Vagina (tissue), 2 donors: ENCODE results near the gene SLC9A9. TPM values are rescaled to one million over a fixed set of nuclear protein-coding genes. Genes with fewer than 3 reads are reported as not detected.

Experiments used
- DNase-seq, 2 donors: peaks; one replicate each; pipeline ENCODE4 v3.0.0-alpha.2; 2017; ENCODE audit errors: extremely low spot score in 2 of 2
- H3K27ac ChIP-seq: fragments of 200-600 bp; sonication (generic); one replicate; pipeline ENCODE4 v1.5.1; 2019
- H3K27me3 ChIP-seq: fragments of 200-600 bp; sonication (generic); one replicate; pipeline ENCODE4 v1.5.1; 2019
- H3K36me3 ChIP-seq, 2 donors: fragments of 200-600 bp; sonication (generic); one replicate each; pipeline ENCODE4 v1.5.1; 2017 to 2019
- H3K4me1 ChIP-seq: fragments of 200-600 bp; sonication (generic); one replicate; pipeline ENCODE4 v1.5.1; 2019
- H3K4me3 ChIP-seq, 2 donors: fragments of 200-600 bp; sonication (generic); 1 replicate in 1 of 2; 2 replicates in 1 of 2; pipeline ENCODE4 v1.5.1; 2016 to 2019
- H3K9me3 ChIP-seq: fragments of 200-600 bp; sonication (generic); one replicate; pipeline ENCODE4 v1.5.1; 2019
- POLR2A ChIP-seq, 2 donors: fragments of 450-650 bp; IDR thresholded peaks; one replicate each; pipeline ENCODE4 v1.6.1; 2017; ENCODE audit warnings: antibody characterized with exemption in 2 of 2, mild to moderate bottlenecking in 2 of 2, moderate library complexity in 2 of 2
- POLR2AphosphoS5 ChIP-seq, 2 donors: sonication (generic); formaldehyde crosslinking; IDR thresholded peaks; one replicate each; pipeline ENCODE4 v1.9.0; 2017; ENCODE audit warnings: antibody characterized with exemption in 2 of 2, mild to moderate bottlenecking in 2 of 2, low read depth in 1 of 2; ENCODE audit not compliant: insufficient read depth in 1 of 2
- intact Hi-C: fragments of 100-400 bp; cut with DNase I; formaldehyde crosslinking; loops from one replicate; pipeline ENCODE4 v1.15.1; 2023
- total RNA-seq: library from RNA; depleted of rRNA; stranded (reverse); fragments of >200 nt; gene quantifications from one replicate; pipeline ENCODE4 v1.2.3, GENCODE V29; 2016
- TF ChIP-seq, protein P1 (sequence below), 3 experiments: fragments of 450-650 bp in 2 of 3; fragments of 200-600 bp in 1 of 3; sonication (generic) in 1 of 3; IDR thresholded peaks; one replicate each; pipeline ENCODE4 v1.5.1; 2017 to 2019; ENCODE audit warnings: antibody characterized with exemption in 3 of 3, mild to moderate bottlenecking in 2 of 3, moderate library complexity in 2 of 3

The SLC9A9 gene
- total RNA-seq, 1 donor from 2014 or later, result 30.7 TPM

DNA sequence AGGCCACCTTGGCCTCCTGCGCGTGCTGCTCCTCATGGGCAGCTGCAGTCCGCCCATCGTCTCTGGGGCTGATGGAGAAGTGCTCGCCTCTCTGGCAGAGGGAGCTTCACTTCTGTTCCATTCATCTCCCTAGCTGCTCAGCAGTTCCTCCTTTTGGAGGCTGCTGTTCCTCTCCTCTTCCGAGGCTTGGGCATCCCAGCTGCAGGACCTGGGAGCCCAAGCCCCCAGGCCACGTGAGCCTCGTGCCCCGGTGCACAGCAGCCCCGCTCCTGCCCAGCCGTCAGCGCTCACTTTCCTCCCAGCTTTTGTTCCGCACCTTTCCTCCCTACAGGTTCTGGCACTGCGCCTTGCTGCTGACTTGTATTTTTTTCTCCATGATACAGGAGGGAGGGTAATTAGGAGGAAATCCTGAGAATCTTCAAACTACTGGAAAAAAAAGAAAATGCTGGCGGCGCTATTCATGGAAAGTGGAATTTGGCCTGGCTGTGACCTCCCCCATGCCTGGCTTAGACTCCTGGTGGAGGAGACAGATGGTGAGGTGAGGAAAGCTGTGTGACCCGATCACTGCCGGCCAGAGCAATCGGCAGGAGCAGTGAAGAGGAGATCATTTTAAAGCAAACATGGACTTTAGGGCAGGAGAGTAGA, 518.6 kb downstream of the SLC9A9 start:
- Histone ChIP-seq H3K4me3 (no peak overlapping the region), H3K36me3 (no peaks in the 10 kb centered on the region)

DNA sequence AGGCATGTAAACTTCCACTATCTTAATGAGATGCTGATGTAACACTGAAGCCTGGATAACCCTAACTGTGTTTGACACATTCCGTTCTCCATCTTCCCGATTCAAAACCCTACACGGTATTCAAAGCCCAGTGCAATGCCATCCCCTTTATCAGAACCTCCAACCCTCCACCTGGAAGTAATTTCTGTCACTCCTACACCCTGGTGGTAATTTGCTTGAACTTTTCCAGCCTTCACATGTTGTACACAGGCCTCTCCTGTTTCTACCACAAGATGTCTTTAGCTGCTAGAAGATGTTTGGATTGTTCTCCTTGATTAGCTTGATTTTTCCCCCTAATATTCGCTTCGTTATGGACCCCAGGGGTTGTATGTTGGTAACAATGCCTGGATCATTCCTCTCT, 519.8 kb downstream of the SLC9A9 start:
- no peak overlapping the region for H3K27ac ChIP-seq
- H3K4me1 ChIP-seq, result peaks cover 17% of the 10 kb centered on the region
- no peak for TF ChIP-seq POLR2AphosphoS5 (IDR thresholded peaks at IDR 0.05; ENCODE audit: insufficient read depth in 1 of 2, low read depth in 1 of 2)
- TF ChIP-seq, protein P1, sequence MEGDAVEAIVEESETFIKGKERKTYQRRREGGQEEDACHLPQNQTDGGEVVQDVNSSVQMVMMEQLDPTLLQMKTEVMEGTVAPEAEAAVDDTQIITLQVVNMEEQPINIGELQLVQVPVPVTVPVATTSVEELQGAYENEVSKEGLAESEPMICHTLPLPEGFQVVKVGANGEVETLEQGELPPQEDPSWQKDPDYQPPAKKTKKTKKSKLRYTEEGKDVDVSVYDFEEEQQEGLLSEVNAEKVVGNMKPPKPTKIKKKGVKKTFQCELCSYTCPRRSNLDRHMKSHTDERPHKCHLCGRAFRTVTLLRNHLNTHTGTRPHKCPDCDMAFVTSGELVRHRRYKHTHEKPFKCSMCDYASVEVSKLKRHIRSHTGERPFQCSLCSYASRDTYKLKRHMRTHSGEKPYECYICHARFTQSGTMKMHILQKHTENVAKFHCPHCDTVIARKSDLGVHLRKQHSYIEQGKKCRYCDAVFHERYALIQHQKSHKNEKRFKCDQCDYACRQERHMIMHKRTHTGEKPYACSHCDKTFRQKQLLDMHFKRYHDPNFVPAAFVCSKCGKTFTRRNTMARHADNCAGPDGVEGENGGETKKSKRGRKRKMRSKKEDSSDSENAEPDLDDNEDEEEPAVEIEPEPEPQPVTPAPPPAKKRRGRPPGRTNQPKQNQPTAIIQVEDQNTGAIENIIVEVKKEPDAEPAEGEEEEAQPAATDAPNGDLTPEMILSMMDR (IDR thresholded peaks at IDR 0.05), result no peak
- no peak for TF ChIP-seq POLR2A (IDR thresholded peaks at IDR 0.05)
- H3K4me3 ChIP-seq, result no peak overlapping the region
- no peak for DNase-seq
- H3K36me3 ChIP-seq, result no peaks in the 10 kb centered on the region
- intact Hi-C loops, result no loop called here
- H3K9me3 ChIP-seq, result no peaks in the 10 kb centered on the region
- no peaks in the 10 kb centered on the region for H3K27me3 ChIP-seq

More for the DNA sequence above, 518.6 kb downstream of the SLC9A9 start:
- intact Hi-C loops, result no loop called here
- H3K9me3 ChIP-seq, result no peaks in the 10 kb centered on the region
- no peaks in the 10 kb centered on the region for H3K27me3 ChIP-seq
- no peak for DNase-seq
- peaks cover 17% of the 10 kb centered on the region for H3K4me1 ChIP-seq
- TF ChIP-seq POLR2A (IDR thresholded peaks at IDR 0.05) (no peak), POLR2AphosphoS5 (IDR thresholded peaks at IDR 0.05; ENCODE audit: insufficient read depth in 1 of 2, low read depth in 1 of 2) (no peak)
- TF ChIP-seq, protein P1 (IDR thresholded peaks at IDR 0.05), result no peak
- H3K27ac ChIP-seq, result no peak overlapping the region

DNA sequence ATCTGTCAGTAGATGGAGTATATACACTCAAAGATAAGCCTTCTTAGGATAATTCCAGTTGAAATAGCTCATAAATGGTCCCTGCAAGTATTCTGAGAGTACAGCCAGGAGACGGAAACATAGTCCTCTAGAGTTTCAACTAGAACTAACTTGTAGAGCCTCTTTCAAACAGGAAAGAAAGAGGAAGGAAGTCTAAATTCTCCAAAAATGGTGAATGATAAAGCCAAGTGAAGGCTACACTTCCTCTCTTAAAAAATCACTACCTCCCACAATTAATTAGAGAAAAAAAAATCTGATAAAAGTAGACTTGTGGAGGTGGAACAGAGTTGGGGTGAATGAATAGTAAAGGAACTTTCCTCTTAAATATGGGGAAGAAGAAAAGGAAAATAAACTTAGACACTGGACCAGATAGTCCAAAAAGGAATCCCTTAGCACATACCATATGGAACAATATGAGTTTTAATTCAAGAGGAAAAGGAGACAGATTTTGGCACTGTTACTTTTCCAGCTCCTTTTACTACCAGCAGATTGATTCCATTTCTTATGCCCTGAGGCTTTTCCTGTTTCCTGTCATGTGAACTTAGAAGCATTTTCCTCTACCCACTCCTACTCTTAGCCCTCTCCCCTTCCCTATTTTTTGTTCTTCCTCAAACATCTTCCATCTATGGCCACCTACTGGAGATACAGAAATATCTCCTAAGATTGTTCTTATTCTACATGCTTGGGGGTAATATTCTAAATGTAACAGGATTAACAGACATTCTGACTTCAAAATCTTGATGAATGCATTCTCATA, 521.1 kb downstream of the SLC9A9 start:
- Histone ChIP-seq H3K36me3 (no peaks in the 10 kb centered on the region), H3K27me3 (no peaks in the 10 kb centered on the region), H3K4me1 (peaks cover 17% of the 10 kb centered on the region), H3K9me3 (no peaks in the 10 kb centered on the region), H3K4me3 (no peak overlapping the region), H3K27ac (no peak overlapping the region)
- intact Hi-C loops, result no loop called here
- no peak for DNase-seq
- TF ChIP-seq POLR2AphosphoS5 (IDR thresholded peaks at IDR 0.05; ENCODE audit: insufficient read depth in 1 of 2, low read depth in 1 of 2) (no peak), POLR2A (IDR thresholded peaks at IDR 0.05) (no peak)
- TF ChIP-seq, protein P1 (IDR thresholded peaks at IDR 0.05), result no peak

DNA sequence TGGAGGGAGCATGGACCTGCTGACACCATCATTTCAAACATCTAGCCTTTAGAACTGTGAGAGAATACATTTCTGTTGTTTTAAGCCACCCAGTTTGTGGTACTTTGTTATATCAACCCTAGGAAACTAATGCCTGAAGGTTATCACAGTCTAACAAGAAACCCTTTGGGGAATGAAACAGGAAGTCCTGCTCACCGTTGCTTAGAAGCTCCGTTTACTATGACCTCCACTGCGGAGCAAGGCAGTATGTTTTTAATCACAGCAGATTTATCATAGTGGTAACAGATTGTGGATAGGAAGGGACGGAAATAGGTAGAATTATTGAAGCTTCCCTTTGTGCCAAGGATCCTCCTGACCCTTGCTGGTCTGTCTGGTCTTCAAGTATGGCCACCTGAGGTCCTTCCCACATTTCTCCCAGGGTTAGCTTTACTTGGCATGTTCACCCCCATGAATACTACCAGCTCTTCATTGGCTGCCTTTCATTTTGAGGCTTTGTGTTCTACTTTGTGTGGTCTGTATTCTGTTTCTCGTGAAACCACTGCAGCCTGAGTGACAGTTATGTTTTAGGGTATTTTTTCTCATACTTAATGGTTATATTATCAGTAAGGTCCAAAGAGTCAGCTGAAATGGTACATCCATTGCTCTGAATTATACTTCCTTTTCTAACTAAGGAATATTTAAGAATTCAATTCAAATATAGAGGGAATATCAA, 527.1 kb downstream of the SLC9A9 start:
- H3K27me3 ChIP-seq, result no peaks in the 10 kb centered on the region
- H3K27ac ChIP-seq, result no peak overlapping the region
- no peak overlapping the region for H3K4me3 ChIP-seq
- intact Hi-C loops, result no loop called here
- H3K36me3 ChIP-seq, result no peaks in the 10 kb centered on the region
- H3K4me1 ChIP-seq, result no peaks in the 10 kb centered on the region
- DNase-seq, result no peak
- no peaks in the 10 kb centered on the region for H3K9me3 ChIP-seq
- no peak for TF ChIP-seq POLR2AphosphoS5 (IDR thresholded peaks at IDR 0.05; ENCODE audit: insufficient read depth in 1 of 2, low read depth in 1 of 2)

DNA sequence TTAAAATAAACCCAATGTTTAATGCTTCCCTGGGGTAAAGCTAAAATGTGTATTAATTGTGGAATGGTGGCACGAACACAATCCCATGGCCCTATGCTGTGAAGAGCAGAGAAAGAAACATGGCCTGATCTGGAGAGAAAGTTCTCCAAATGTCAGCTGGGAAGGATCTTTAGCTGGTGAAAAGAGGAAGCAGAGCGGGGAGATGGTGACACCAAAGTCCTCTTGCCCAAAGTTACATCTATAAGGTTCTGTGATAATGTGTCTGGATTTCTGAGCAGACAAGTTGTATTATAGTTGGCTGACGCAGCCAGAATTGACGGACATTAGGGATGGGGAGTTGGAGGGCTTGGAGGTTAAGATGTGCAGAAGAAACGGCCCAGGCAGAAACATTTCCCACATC, 532.5 kb downstream of the SLC9A9 start:
- Histone ChIP-seq H3K27me3 (no peaks in the 10 kb centered on the region), H3K4me3 (no peak overlapping the region), H3K9me3 (no peaks in the 10 kb centered on the region), H3K4me1 (peaks cover 19% of the 10 kb centered on the region), H3K36me3 (no peaks in the 10 kb centered on the region), H3K27ac (no peak overlapping the region)
- TF ChIP-seq, protein P1 (IDR thresholded peaks at IDR 0.05), result no peak
- no peak for TF ChIP-seq POLR2A (IDR thresholded peaks at IDR 0.05)
- TF ChIP-seq POLR2AphosphoS5 (IDR thresholded peaks at IDR 0.05; ENCODE audit: insufficient read depth in 1 of 2, low read depth in 1 of 2), result no peak
- no peak for DNase-seq
- intact Hi-C loops, result no loop called here
